B cell (primary cell): Measurements from ENCODE around the gene QKI. TPM values are rescaled to one million over a fixed set of nuclear protein-coding genes. Genes with fewer than 3 reads are reported as not detected.

ENCODE experiments used
- ATAC-seq: fragments of 200-7000 bp; cut with Tn5 transposase; one replicate; pipeline ENCODE4 v1.10.0; 2021; ENCODE audit warnings: low read depth, mild to moderate bottlenecking, moderate number of reproducible peaks, moderate library complexity
- CTCF ChIA-PET: fragments of 350-600 bp; sonication (Branson Sonifier 250); formaldehyde crosslinking; loops from one replicate; lab custom pipeline; 2021; ENCODE audit warnings: antibody characterized with exemption, inconsistent platforms; lab: Charles Lee
- POLR2A ChIA-PET: fragments of 350-600 bp; sonication (Branson Sonifier 250); formaldehyde crosslinking; loops from one replicate; lab custom pipeline; 2021; ENCODE audit warnings: antibody characterized with exemption; lab: Charles Lee
- DNase-seq: peaks from one replicate; pipeline ENCODE4 v3.0.0; 2013
- H2AFZ ChIP-seq: 2 replicates; pipeline ENCODE4 v1.6.1; 2012; ENCODE audit warnings: mild to moderate bottlenecking, low read depth, low read length; ENCODE audit not compliant: insufficient read depth, poor library complexity, severe bottlenecking
- H3K27ac ChIP-seq, 2 donors: 1 replicate in 1 of 2; 2 replicates in 1 of 2; pipeline ENCODE4 v1.5.1; 2012 to 2013; ENCODE audit warnings: low read length in 2 of 2, mild to moderate bottlenecking in 2 of 2, moderate library complexity in 1 of 2
- H3K27me3 ChIP-seq, 4 experiments: fragments of 200-600 bp in 1 of 4; sonication (generic) in 1 of 4; replicated peaks in 1 of 4; 1 replicate in 2 of 4; 2 replicates in 2 of 4; pipeline versions ENCODE4 v1.6.1 to v1.7.0; 2013 to 2016; ENCODE audit warnings: low read length in 3 of 4, mild to moderate bottlenecking in 2 of 4, mixed read lengths in 1 of 4, moderate library complexity in 1 of 4; ENCODE audit not compliant: insufficient read depth in 4 of 4, control insufficient read depth in 3 of 4; ENCODE audit errors: control extremely low read depth in 1 of 4
- H3K36me3 ChIP-seq, 2 experiments: replicated peaks in 1 of 2; 1 replicate in 1 of 2; 2 replicates in 1 of 2; pipeline versions ENCODE4 v1.6.1 to v1.7.1; 2013; ENCODE audit warnings: low read length in 1 of 2; ENCODE audit not compliant: insufficient read depth in 2 of 2, control insufficient read depth in 1 of 2; ENCODE audit errors: control extremely low read depth in 1 of 2, extremely low read depth in 1 of 2
- H3K4me1 ChIP-seq, 2 donors: fragments of 200-600 bp in 1 of 2; sonication (generic) in 1 of 2; 1 replicate in 1 of 2; 2 replicates in 1 of 2; pipeline versions ENCODE4 v1.5.1 to v1.6.1; 2013 to 2017; ENCODE audit warnings: low read length in 2 of 2; ENCODE audit not compliant: control insufficient read depth in 2 of 2, insufficient read depth in 2 of 2
- H3K4me2 ChIP-seq: replicated peaks from 2 replicates; pipeline ENCODE3; 2012; ENCODE audit warnings: mild to moderate bottlenecking, low read depth, low read length; ENCODE audit not compliant: poor library complexity, severe bottlenecking
- H3K4me3 ChIP-seq, 5 experiments: fragments of 200-600 bp in 1 of 5; sonication (generic) in 1 of 5; 1 replicate in 3 of 5; 2 replicates in 2 of 5; pipeline versions ENCODE4 v1.5.1 to v1.7.0; 2011 to 2016; ENCODE audit warnings: low read length in 4 of 5, mild to moderate bottlenecking in 4 of 5, low read depth in 2 of 5, control low read depth in 1 of 5, moderate library complexity in 1 of 5; ENCODE audit not compliant: insufficient read depth in 1 of 5; ENCODE audit errors: control extremely low read depth in 1 of 5, extremely low read depth in 1 of 5
- H3K79me2 ChIP-seq: fragments of 200-600 bp; sonication (generic); one replicate; pipeline ENCODE4 v1.6.0; 2016; ENCODE audit warnings: low read length; ENCODE audit not compliant: control insufficient read depth, insufficient read depth
- H3K9ac ChIP-seq: fragments of 200-600 bp; sonication (generic); 2 replicates; pipeline ENCODE4 v1.6.1; 2017; ENCODE audit warnings: mild to moderate bottlenecking, low read length, moderate library complexity
- H3K9me3 ChIP-seq, 3 donors: one replicate each; pipeline versions ENCODE4 v1.6.1 to v1.7.1; 2013; ENCODE audit warnings: low read length in 2 of 3; ENCODE audit not compliant: control insufficient read depth in 2 of 3, insufficient read depth in 1 of 3; ENCODE audit errors: control extremely low read depth in 1 of 3
- H4K20me1 ChIP-seq: 2 replicates; pipeline ENCODE4 v1.6.0; 2012; ENCODE audit warnings: mild to moderate bottlenecking, low read length; ENCODE audit not compliant: insufficient read depth, control insufficient read depth, poor library complexity, severe bottlenecking
- H3K27ac Mint-ChIP-seq: one replicate; pipeline ENCODE4 v1.8.0; 2021; ENCODE audit warnings: mixed read lengths
- H3K27me3 Mint-ChIP-seq: one replicate; pipeline ENCODE4 v1.8.0; 2021; ENCODE audit warnings: mixed read lengths
- H3K4me1 Mint-ChIP-seq: one replicate; pipeline ENCODE4 v1.8.0; 2021; ENCODE audit warnings: mixed read lengths
- H3K4me3 Mint-ChIP-seq: one replicate; pipeline ENCODE4 v1.8.0; 2021; ENCODE audit warnings: mixed read lengths
- H3K9me3 Mint-ChIP-seq: one replicate; pipeline ENCODE4 v1.8.0; 2022; ENCODE audit warnings: mixed read lengths; ENCODE audit not compliant: insufficient read depth
- EZH2 ChIP-seq: IDR thresholded peaks from 2 replicates; pipeline ENCODE4 v1.6.1; 2012; ENCODE audit warnings: borderline replicate concordance, low read depth, mild to moderate bottlenecking, moderate library complexity, low read length; ENCODE audit not compliant: insufficient read depth, poor library complexity, severe bottlenecking
- WGBS: methylation state at CpG from one replicate; pipeline ENCODE4 v1.1.5; 2013; ENCODE audit warnings: missing lambda C conversion rate; ENCODE audit not compliant: insufficient coverage; 5-methylcytosine and 5-hydroxymethylcytosine counted together
- intact Hi-C: fragments of 100-400 bp; cut with micrococcal nuclease; formaldehyde crosslinking; loops from one replicate; pipeline ENCODE4 v1.10.0; 2022
- polyA plus RNA-seq: library from polyadenylated mRNA; depleted of rRNA; stranded (reverse); fragments of >200 nt; gene quantifications from 2 replicates; pipeline ENCODE4 v1.2.3, GENCODE V29; 2012
- total RNA-seq, 2 donors: library from RNA; stranded (reverse); fragments of 120-200 nt in 1 of 2; gene quantifications; 1 replicate in 1 of 2; 2 replicates in 1 of 2; pipeline versions ENCODE4 v1.2.3 to v1.2.4, GENCODE V29; 2013 to 2022
- TF ChIP-seq, protein P1 (sequence below): fragments of 200-600 bp; IDR thresholded peaks from one replicate; pipeline ENCODE4 v1.8.0; 2022; ENCODE audit warnings: antibody characterized with exemption, mild to moderate bottlenecking

Gene QKI
- total and polyA plus RNA-seq, 2 donors (not counting 1 experiment from before 2014, with no cell fraction given) = 38.8 to 79.5 TPM

- peak overlapping the region in 4 of 5 experiments; percentile 45 to 71 (median 60) for H3K4me3 ChIP-seq
- intact Hi-C loops = no loop called here
- peaks cover 4% of the 10 kb centered on the region for H3K79me2 ChIP-seq
- no peak for TF ChIP-seq EZH2
- TF ChIP-seq, protein P1, sequence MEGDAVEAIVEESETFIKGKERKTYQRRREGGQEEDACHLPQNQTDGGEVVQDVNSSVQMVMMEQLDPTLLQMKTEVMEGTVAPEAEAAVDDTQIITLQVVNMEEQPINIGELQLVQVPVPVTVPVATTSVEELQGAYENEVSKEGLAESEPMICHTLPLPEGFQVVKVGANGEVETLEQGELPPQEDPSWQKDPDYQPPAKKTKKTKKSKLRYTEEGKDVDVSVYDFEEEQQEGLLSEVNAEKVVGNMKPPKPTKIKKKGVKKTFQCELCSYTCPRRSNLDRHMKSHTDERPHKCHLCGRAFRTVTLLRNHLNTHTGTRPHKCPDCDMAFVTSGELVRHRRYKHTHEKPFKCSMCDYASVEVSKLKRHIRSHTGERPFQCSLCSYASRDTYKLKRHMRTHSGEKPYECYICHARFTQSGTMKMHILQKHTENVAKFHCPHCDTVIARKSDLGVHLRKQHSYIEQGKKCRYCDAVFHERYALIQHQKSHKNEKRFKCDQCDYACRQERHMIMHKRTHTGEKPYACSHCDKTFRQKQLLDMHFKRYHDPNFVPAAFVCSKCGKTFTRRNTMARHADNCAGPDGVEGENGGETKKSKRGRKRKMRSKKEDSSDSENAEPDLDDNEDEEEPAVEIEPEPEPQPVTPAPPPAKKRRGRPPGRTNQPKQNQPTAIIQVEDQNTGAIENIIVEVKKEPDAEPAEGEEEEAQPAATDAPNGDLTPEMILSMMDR = no peak
- H4K20me1 ChIP-seq = peaks cover 3% of the 10 kb centered on the region
- peak overlapping the region; percentile 83 for H2AFZ ChIP-seq
- H3K4me1 ChIP-seq = peaks cover 13 to 18% of the 10 kb centered on the region in 2 donors
- peak overlapping the region; percentile 93 to 96 for H3K27ac ChIP-seq
- DNase-seq (no peak), ATAC-seq (no peak)
- Mint-ChIP-seq H3K27ac (peak overlapping the region; percentile 68), H3K4me3 (peak overlapping the region; percentile 91), H3K9me3 (no peaks in the 10 kb centered on the region), H3K4me1 (peaks cover 21% of the 10 kb centered on the region), H3K27me3 (peaks cover 4% of the 10 kb centered on the region)
- CTCF ChIA-PET = interaction anchor here (0.8 to 1.1 kb wide), 2 partner anchors 12 to 15 kb away, joined by 3 read pairs; no protein-coding TSS in a partner anchor
- peak overlapping the region; percentile 84 for H3K9ac ChIP-seq
- POLR2A ChIA-PET = interaction anchor here (0.7 kb wide), 1 partner anchor 550 kb away, joined by 3 read pairs; no protein-coding TSS in a partner anchor
- H3K27me3 ChIP-seq = no peaks in the 10 kb centered on the region
- WGBS = no CpG with 5 or more reads among the region's 1 CpG
- H3K36me3 ChIP-seq = no peaks in the 10 kb centered on the region
- H3K9me3 ChIP-seq = no peaks in the 10 kb centered on the region
- H3K4me2 ChIP-seq = peak overlapping the region; percentile 85
Measured at GRCh38 chr6:163412341-163412740, 2.2 kb upstream of the QKI start.

DNA sequence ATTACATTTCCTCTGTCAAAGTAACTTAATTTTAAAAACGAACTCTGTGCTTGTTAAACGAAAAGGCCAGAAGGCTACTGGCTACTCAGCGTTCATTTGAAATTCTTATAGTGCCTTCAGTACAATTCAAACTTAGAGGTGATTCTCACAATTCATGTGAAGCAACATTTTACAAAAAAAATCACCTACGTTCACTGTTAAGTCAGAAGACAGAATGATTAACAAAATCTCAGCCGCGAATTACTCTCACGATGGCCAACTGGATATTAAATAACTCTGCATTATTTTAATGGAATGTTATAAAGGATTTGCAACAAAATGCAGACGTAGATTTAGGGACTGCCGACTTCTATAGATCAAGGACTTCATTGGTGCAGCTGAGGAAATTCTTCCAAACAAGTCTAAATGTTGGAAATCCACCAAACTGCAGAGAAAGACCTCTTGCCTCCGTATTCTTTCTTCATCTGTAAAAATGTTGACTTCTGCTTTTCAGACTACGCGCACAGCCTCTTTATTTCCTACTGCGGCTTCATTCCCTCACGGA is 1.6 kb upstream of the QKI start:
- Mint-ChIP-seq H3K27ac (peak overlapping the region; percentile 93), H3K4me3 (peak overlapping the region; percentile 91), H3K27me3 (peaks cover 4% of the 10 kb centered on the region), H3K9me3 (no peaks in the 10 kb centered on the region), H3K4me1 (peaks cover 25% of the 10 kb centered on the region)
- peaks cover 9% of the 10 kb centered on the region for H3K79me2 ChIP-seq
- CTCF ChIA-PET = interaction anchor here (1.1 kb wide), 1 partner anchor 14 kb away, joined by 3 read pairs; no protein-coding TSS in a partner anchor
- H2AFZ ChIP-seq = peak overlapping the region; percentile 83
- WGBS = 6% methylated on average over 10 of the region's 14 CpGs
- TF ChIP-seq, protein P1 = no peak
- TF ChIP-seq EZH2 = no peak
- peak overlapping the region; percentile 85 for H3K4me2 ChIP-seq
- H3K9ac ChIP-seq = peak overlapping the region; percentile 84
- no peaks in the 10 kb centered on the region for H3K27me3 ChIP-seq
- H3K4me3 ChIP-seq = peak overlapping the region; percentile 45 to 77 (median 70)
- POLR2A ChIA-PET = interaction anchor here (0.7 kb wide), 1 partner anchor 549 kb away, joined by 3 read pairs; no protein-coding TSS in a partner anchor
- H3K4me1 ChIP-seq = peaks cover 17 to 18% of the 10 kb centered on the region in 2 donors
- peaks cover 7% of the 10 kb centered on the region for H4K20me1 ChIP-seq
- H3K36me3 ChIP-seq = no peaks in the 10 kb centered on the region
- no peaks in the 10 kb centered on the region for H3K9me3 ChIP-seq
- ATAC-seq (no peak), DNase-seq (no peak)
- intact Hi-C loops = no loop called here
- peak overlapping the region; percentile 93 to 96 for H3K27ac ChIP-seq
